Fibroblast of skin of back (primary cell): ENCODE results near the gene IGSF5. TPM values are rescaled to one million over a fixed set of nuclear protein-coding genes. Genes with fewer than 3 reads are reported as not detected.
A peak's percentile ranks its signal among the peaks of the same experiment; 100 is the strongest.
"Not testable (repeated sequence)": the region's sequence is repeated elsewhere in the genome, so short reads cannot be mapped to it uniquely, and the experiment has no call there.

Source experiments
- DNase-seq: peaks from one replicate; pipeline ENCODE4 v3.0.0-alpha.2; 2013
- polyA plus RNA-seq, 2 experiments: library from polyadenylated mRNA; unstranded; fragments of 120-200 nt; gene quantifications; one replicate each; pipeline ENCODE4 v1.2.1, GENCODE V29; 2013; ENCODE audit not compliant: insufficient read length in 2 of 2

The IGSF5 gene
- 0.06 TPM for polyA plus RNA-seq (2013, experiment 1 of 2; ENCODE audit: insufficient read length)
- not detected for polyA plus RNA-seq (2013, experiment 2 of 2; ENCODE audit: insufficient read length)

DNA sequence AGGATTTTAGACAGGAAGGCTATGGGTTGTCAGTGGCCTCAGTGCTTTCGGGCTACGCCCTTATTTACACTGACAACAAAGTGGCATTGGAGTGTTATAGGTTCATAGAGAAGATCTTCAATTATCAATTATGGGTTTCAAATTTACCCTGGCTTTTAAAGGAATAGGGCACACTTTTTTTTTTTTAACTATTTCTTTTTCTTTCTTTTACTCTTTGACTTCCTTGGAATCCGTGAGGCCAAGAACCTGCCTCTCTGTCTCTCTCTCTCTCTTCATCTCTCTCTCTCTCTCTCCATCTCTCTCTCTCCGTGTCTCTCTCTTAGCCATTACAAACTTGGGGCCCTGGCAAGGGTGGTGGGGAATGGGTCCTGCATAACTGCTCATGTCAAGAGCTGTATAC lies at the start of gene IGSF5:
TSS of gene IGSF5 (plus strand) at position 301 of the 400 bp plus-strand sequence. CDS start 327 bp downstream, outside the sequence.
- not testable (repeated sequence) for DNase-seq

DNA sequence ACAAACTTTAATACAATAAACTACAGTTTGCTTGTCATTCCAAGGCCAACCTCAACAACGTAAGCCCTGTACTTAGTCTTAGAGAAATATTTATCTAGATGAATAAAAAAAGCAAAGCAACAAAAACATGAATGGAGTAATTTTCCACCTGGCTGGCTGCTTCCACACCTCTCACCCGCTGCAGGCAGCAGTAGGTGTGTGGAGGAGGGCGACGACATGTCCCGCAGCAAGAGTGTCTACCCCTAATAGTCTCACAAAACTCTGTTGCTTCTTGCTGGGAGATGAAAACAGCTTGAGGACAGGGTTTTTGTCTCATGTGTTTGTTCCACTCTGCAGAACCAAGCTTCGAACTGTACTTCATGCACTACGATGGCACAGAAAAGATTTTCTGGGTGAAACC lies 48.8 kb upstream of the IGSF5 start:
- DNase-seq: no peak

DNA sequence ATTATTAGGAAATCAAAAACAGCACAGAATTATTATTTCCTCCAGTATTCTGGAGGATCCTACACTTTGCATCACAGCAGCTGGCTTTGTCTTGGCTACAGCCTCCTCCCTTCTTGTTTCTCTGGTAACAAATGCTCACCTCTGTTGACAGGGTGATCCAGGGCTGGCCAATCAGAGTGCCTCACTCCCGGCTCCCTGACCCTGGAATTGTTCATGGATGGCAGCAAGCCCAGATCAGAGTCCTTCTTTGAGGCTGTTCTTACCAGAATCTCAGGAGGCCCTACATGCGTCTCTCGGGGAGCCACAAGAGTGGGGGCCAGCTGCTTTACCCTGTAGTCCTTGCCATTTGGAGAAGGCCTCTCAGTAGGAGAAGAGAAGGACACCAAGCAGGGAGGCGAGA lies 48.4 kb upstream of the IGSF5 start:
- no peak for DNase-seq

DNA sequence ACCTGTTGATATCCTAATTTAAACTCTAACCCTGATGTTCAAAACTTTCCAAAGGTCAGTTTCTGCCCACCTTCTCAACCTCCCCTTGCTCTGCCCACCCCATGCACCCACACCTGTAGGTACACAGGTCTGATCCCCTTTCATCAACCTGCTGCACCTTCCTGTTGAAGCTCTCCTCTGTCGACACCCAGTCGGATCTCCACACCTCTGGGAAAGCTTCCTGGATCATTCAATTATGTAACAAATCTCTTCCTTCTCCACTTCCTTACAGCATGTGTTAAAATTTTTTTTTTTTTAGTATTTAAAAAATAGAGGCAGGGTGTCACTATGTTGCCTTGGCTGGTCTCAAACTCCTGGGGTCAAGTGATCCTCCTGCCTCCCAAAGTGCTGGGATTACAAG lies 44.7 kb upstream of the IGSF5 start:
- no peak for DNase-seq

DNA sequence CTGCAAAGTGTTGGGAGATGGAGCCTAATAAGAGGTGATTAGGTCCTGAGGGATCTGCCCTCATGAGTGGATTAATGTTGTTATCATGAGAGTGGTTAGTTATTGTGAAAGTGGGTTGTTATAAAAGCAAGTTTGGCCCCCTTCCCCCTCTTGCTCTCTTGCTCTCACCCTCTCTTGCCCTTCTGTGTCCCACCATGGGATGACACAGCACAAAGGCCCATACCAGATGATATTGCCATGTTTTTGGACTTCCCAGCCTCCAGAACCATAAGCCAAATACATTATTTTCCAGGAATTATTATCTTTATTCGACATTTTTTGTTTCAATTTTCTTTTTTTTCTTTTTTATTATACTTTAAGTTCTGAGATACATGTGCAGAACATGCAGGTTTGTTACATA lies 41.4 kb upstream of the IGSF5 start:
- DNase-seq: no peak

DNA sequence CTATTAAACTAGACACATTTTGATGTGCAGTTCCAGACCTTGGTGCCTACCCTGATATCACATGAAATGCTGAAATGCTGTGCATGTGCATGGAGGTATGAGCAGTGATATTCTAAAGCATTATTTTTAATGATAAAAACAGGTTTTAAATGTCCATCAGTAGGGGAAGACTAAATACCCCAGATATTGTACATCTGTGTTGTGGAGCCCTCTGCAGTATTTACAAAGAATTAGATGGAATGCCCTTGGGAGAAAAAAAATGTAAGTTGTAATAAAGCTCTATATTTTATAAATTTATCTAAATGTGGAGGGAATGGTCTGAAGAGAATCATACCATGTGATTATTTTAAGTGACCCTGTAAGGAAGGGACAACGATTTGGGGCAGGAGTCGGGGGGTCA lies 39.1 kb upstream of the IGSF5 start:
- DNase-seq: peak; percentile 11

DNA sequence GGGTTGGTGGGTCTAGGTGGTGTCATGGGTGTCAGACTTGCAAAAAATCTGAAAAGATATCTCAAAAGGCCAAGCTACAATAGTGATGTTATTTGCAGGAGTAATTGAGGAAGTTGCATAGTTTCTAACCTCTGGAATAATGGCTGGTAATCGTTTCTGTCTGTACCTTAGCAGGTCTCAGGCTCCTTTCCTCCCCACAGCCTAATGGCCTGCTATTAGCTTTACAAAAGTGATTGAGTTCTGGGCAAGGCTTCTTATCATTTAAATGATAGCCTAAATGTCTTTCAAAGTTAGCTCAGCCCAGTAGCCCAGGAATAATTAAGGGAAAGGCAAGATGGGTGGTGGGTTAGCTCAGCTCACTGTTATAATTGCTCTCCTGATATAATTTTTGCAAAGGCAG lies 37.7 kb upstream of the IGSF5 start:
- no peak for DNase-seq

DNA sequence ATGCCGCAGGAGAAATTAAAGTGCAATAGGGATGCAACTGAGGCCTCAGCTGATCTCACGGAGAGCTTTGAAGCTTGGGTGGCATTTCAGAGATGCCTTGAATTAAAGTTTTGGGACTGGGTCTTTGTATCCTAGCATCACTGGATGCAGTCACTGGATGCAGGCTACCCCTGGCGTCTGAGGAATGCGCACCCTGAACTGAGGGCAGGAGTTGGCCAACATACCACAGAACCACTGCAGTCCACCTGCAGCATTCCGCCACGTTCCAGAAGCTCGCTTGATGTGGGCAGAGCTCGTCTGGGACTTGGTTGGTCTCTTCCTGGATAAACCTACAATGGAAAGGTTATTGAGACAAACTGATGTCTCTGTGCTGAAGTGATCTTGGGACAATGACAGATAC lies 34.1 kb upstream of the IGSF5 start:
- no peak for DNase-seq

DNA sequence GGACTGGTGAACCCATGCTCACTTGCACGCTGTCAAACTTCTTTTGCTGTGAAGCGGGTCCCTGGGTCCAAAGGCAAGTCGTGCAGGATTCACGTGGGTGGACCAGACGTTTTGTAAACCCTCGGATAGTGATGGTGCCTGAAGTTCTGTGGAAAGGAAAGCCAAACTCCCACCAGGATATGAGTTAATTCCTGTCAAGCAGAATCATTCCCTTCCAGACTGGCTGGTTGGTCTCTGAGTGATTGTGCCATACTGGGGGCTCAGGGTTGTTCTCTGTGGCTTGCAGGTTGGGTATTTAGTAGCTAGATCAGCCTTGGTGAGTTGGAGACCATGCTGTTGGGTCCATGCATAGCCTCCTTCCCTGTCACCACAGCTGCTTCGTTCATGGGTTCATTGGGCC lies 32.7 kb upstream of the IGSF5 start:
- DNase-seq: no peak

DNA sequence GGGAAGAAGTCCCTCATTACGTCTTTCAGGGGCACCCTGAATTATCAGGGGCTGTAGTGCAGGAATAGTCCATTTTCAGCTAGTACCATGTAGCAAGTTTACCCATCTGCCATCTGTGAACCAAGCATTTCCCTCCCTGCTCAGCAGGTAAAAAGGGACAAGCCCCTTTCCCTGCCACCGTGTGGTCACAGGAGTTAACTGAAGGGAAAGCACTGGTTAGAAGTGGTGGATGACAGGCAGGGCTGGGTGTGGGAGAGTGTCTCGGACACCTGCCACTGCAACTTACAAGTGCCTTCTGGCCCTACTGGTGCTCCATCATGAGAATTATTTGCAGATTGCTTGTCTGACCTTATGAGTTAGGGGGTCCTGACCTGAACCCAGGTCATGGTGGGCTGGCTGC lies 32.0 kb upstream of the IGSF5 start:
- no peak for DNase-seq

DNA sequence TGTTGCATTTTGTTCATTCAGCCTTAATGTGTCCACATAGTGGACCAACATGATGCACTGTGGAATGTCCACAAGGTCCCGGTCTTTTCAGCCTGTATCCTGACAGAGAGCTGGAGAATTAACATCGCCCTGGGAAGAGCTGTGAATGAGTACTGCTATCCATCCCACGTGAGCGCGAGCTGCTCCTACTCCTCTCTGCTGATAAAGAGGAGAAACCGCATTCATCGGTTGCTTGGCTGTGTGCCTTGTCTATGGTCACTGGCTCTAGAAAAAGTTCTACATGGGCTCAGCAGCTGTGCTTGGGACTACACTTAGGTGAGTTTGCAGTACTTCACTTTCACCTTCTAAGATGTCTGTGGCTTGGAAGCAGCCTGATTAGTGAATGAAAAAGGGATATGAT lies 31.1 kb upstream of the IGSF5 start:
- no peak for DNase-seq

DNA sequence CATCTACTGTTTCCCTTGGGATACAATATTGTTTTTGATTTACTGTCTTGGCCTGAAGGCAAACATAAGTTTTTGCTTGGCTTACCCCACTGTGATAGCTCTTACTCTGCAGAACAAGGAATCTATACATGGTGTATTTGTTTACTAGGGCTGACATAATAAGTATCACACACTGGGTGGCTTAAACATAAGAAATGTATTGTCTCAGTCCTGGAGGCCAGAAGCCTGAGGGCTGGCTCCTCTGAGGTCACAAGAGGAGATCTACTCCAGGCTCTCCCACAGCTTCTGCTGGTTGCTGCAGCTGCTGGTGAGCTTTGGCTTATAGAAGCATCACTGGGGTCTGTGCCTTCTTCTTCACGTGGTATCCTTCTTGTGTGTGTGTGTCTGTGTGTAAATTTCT lies 30.7 kb upstream of the IGSF5 start:
- DNase-seq: no peak

DNA sequence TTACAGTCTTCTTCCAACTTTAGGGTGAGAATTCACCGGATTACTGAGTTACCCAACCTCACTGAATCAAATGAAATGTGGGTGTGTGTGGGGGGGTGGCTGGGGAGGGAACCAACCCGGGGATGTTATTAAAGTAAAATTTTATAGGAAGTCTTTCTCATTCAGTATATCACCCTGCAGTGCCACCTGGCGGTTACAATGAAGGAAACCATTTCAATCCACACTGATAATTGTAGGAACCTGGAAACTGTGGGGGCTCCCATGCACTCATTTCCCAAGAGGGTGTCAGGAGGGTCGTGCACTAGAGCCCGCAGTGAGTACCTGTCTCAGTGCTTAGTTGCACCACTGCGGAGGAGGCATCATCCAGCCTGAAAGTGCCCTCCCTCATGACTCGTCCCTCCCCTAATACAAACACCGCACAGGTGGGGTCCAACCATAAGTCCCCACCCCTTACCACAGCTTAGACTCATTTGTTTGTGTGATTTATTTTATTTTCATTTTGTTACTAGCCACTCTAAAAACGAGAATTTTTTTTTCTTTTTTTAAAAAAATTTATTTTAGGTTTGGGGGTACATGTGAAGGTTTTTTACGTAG lies 29.1 kb upstream of the IGSF5 start:
- DNase-seq: peak; percentile 46

DNA sequence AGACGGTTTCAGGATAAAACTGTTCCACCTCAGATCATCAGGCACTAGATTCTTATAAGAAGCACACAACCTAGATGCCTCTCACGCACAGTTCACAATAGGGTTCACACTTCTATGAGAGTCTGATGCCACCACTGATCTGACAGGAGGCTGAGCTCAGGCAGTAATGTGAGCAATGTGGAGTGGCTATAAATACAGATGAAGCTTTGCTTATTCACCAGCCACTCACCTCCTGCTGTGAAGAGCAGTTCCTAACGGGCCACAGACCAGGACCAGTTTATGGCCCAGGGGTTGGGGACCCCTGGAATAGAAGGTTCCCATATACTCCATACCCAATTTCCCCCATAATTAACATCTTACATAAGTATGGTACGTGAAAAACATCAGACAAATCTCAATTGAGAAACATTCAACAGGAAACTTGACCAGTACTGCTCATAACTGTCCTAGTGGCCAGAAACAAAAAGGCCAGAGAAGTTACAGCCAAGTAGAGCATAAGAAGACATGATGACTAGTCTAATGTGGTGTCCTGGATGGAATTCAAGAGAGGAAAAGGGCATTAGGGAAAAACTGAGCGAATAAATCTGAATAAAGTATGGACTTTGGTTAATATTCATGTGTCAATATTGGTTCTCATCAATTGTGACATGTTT lies 24.7 kb upstream of the IGSF5 start:
- peak; percentile 14 for DNase-seq

DNA sequence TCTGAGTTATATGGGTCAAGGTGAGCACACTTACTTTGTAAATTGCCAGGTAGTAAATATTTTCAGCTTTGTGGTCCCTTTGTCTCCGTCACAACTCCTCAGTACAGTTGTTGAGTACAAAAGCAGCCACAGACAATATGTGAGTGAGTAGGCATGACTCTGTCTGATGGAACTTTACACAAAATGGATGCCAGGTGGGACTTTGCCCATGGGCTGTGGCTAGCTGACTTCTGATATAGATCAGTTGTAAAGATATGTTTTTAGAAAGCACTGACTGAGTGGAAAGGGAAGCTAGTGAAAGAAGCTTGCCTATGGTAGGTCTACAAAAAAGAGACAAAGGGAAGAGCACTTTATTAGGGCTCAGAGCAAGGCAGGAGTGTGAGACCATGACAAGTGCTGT lies 23.1 kb upstream of the IGSF5 start:
- no peak for DNase-seq

DNA sequence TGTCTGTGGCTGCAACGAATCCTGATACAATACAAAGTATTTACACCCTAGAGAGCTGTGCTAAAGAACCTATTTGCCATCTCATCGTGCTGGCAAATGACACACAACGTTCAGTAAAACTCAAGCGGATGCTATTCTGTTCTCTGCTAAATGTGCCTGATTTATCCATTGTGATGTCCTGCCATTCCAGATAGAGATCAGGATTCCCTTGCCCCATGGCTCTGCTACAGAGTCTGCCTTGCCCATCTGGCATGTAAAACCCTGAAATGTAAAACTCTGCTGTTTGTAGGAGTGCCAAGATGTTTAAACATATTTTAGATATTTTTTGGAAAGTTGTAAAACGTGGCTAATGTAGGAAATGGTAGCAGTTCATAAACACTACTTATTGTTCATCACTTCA lies 20.0 kb upstream of the IGSF5 start:
- DNase-seq: no peak

DNA sequence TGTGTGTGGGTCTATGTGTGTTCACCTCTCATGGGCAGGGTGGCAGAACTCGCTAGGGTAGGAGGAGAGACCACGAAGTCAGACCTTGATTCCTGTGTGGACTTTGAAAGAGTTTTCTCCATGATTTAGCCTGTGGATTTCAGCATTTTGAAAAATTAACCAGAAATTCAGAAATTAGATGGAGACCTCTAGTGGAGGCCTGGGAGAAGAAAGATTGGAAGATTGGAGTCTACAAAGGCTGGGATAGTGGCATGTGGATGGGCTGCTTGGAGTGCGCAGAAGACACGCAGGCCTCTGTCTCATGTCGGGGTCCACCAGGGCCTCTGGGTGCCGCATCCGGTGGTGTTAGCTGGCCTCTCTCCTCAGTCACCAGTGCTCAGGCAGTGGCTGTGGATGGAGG lies 18.9 kb upstream of the IGSF5 start:
- no peak for DNase-seq

DNA sequence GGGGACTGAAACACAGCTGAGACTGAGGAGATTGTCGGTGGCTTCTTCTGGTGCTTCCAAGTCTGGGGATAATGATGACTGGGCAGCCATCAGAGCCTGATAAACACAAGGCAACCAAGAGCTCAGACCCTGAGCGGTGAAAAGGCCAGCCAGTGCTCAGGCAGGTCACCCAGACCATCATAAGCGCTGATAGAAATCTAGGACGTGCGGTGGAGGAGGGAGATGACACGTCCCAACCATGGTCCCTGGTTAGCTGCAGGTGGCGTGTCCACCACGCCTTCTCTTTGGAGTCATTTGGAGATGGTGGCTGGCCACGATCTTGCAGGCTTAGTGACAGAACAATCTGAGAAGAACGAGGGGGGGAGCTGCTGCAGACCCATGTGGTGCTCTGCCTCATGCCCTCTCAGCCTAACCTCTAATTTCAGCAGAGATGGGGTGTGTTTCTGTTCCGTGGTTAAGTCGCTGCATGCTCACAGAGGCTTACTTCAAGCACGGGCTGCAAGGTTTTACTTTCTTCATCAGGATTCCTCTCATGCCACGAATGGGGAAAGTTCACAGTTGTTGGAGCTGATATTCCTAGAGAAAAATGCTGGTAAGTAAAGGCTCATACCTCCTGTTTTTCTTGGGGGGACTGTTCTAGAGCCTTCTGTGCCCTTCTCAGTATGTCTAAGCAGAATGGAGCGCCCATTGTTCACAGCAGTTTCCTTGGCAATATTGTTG lies 17.4 kb upstream of the IGSF5 start:
- DNase-seq: no peak

DNA sequence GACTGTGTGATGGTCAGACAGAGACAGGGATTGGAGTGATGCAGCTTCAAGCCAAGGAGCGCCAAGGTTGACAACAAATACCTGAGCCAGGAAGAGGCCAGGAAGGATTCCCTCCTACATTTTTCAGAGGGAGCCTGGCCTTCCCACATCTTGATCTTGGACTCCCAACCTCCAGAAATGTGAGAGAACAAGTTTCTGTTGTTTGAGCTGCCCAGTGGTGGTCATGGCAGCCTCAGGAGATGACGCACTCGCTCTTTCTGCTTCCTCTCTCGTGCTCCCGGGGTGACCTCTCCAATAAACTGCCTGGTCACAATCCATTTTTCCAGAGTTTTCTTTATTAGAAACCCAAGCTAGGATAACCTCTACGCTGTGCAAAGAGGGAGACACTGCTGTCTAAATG lies 16.6 kb upstream of the IGSF5 start:
- no peak for DNase-seq

DNA sequence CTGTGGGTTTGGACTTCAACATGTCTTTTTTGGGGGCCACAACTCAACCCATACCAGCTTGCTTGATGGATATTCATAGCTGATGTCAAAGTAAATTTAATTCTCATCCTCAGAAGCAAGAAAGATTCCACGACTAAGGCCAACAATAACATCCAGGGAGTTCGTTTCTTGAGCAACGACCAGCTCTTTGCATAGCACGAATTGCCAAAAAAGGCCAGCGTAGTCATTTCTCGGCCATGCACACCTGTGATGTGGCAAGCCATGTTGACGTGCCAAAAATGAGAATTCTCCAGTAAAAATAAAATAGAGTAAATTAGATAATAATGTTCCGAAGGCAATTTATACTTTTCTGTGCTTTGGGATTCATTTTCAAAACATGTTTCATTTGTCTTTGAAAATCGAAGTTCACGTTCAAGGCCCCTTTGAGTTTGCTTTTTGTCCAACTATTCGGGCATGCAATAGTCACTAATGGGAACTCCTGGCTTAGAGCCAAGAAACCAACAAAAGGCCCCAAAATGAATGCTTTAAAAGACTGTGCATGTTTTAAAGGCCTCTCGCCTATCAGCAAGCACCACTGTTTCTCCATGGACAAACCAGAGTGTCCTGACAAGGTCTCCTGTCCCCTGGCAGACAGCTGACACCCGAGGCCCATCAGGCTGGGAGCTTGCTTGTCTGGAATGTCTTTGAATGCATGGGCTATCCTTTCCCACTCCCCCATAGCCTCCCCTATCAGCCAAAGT lies 14.4 kb upstream of the IGSF5 start:
- DNase-seq: no peak

DNA sequence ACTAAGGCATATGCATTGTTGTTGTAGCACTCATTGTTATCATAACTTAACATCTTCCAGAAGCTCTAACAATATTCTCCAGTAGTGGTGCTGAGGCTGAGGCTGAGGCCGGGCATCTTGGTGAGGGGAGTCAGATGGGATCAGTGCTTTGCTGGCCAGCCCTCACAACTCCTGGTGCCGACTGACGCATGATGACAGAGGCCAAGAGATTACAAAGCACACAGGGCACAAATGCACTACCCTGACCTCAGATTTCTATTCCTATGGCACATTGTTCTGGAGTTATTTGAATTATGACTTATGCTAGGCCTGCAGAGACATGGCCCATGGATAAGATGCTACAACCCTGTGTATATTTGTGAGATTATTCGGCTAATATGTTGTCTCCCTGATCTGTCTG lies 8.3 kb upstream of the IGSF5 start:
- no peak for DNase-seq

DNA sequence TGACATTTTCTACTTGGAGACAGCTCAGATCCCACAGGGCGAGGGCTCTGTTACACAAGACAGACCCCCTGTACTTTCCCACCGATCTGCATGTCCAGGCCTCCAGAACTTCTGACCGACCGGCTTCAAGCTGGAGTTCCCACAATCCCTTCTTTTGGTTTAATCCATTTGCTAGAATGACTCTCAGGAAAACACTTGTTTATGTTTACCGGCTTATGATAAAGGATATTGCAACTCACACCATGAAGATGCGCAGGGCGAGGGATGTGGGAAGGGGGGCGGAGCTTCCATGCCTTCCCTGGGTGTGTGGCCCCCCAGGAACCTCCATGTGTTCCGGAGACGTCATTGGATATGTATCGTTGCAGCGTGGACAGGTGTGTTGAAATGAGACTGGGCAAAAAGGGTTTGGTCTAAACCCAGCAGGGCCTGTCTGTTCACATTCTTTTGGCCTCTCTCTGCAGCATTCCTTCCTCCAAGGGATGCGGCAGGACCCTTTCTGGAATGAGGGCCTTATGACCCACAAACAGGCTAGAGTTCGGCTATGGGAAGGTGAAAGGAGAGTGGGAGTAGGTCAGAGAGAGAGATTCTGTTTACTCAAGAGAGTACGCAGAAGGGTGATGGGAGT lies 7.5 kb upstream of the IGSF5 start:
- DNase-seq: no peak

DNA sequence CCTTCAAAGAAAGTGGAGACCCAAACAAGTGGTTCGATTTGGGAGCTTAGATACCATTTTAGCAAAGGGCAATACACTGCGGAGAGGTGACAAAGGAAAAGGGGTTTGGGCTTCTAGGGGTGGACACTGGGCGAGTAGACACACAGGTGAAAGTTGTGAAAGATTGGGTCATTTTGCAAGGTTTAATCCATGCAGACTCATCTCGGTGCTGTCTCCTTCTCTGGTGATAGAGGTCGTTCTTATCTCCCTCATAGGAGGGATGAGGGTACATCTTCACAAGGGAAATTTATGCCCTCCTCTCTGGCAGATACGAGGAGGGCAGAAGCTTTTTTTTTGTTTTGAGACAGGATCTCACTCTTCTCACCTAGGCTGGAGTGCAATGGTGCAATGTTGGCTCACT lies 6.4 kb upstream of the IGSF5 start:
- no peak for DNase-seq
